RWPE1 (cell line): ENCODE results near the gene FAM20A.

Experiments used
- CTCF ChIA-PET: fragments of 350-600 bp; sonication (Branson Sonifier 250); formaldehyde crosslinking; extraction: SDS; loops from one replicate; lab custom pipeline; 2021; lab: Yijun Ruan, JAX
- POLR2A ChIA-PET: fragments of 400-600 bp; formaldehyde crosslinking; extraction: SDS; loops from one replicate; lab custom pipeline; 2020; ENCODE audit warnings: antibody characterized with exemption; ENCODE audit not compliant: low non-redundant PET; lab: Yijun Ruan, JAX
- DNase-seq: peaks from one replicate; pipeline ENCODE4 v3.0.0; 2012; ENCODE audit warnings: low spot score
- H3K27ac ChIP-seq: fragments of 450-650 bp; 2 replicates; pipeline ENCODE4 v1.5.1; 2017
- TF ChIP-seq, protein P1 (sequence below): fragments of 450-650 bp; conservative IDR thresholded peaks from 2 replicates; pipeline ENCODE4 v1.5.1; 2017; ENCODE audit warnings: low read depth, mild to moderate bottlenecking

Gene FAM20A

GRCh38 chr17:68622423-68622822 is 21.3 kb upstream of the FAM20A start:
- no peak overlapping the region for H3K27ac ChIP-seq
- no peak for DNase-seq
- TF ChIP-seq, protein P1, sequence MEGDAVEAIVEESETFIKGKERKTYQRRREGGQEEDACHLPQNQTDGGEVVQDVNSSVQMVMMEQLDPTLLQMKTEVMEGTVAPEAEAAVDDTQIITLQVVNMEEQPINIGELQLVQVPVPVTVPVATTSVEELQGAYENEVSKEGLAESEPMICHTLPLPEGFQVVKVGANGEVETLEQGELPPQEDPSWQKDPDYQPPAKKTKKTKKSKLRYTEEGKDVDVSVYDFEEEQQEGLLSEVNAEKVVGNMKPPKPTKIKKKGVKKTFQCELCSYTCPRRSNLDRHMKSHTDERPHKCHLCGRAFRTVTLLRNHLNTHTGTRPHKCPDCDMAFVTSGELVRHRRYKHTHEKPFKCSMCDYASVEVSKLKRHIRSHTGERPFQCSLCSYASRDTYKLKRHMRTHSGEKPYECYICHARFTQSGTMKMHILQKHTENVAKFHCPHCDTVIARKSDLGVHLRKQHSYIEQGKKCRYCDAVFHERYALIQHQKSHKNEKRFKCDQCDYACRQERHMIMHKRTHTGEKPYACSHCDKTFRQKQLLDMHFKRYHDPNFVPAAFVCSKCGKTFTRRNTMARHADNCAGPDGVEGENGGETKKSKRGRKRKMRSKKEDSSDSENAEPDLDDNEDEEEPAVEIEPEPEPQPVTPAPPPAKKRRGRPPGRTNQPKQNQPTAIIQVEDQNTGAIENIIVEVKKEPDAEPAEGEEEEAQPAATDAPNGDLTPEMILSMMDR, result no peak
- ChIA-PET CTCF (no interaction called here), POLR2A (no interaction called here)

GRCh38 chr17:68621065-68621464 is 19.9 kb upstream of the FAM20A start:
- TF ChIP-seq, protein P1, result no peak
- ChIA-PET CTCF (no interaction called here), POLR2A (no interaction called here)
- H3K27ac ChIP-seq, result no peak overlapping the region
- no peak for DNase-seq

GRCh38 chr17:68616334-68616733 is 15.2 kb upstream of the FAM20A start:
- DNase-seq, result no peak
- TF ChIP-seq, protein P1, result no peak
- ChIA-PET CTCF (no interaction called here), POLR2A (no interaction called here)
- H3K27ac ChIP-seq, result no peak overlapping the region

DNA sequence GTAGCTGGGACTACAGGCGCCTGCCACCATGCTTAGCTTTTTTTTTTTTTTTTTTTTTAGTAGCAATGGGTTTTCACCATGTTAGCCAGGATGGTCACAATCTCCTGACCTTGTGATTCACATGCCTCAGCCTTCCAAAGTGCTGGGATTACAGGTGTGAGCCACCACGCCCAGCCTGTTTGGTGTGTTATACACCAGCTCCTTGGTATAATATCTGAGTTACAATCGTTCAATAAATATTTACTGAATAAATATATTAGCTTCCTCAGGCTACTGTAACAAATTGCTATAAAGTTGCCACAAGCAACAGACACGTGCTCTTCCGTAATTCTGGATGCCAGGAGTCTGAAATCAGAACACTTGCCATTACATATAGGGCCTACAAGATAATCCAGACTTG is 13.6 kb upstream of the FAM20A start:
- ChIA-PET CTCF (interaction anchor here (0.7 to 1.5 kb wide), 3 partner anchors 10 to 39 kb away, joined by 3 to 10 read pairs (median 7); no protein-coding TSS in a partner anchor), POLR2A (interaction anchor here (0.6 kb wide), 1 partner anchor 54 kb away, joined by 3 read pairs; no protein-coding TSS in a partner anchor)
- TF ChIP-seq, protein P1, result no peak

DNA sequence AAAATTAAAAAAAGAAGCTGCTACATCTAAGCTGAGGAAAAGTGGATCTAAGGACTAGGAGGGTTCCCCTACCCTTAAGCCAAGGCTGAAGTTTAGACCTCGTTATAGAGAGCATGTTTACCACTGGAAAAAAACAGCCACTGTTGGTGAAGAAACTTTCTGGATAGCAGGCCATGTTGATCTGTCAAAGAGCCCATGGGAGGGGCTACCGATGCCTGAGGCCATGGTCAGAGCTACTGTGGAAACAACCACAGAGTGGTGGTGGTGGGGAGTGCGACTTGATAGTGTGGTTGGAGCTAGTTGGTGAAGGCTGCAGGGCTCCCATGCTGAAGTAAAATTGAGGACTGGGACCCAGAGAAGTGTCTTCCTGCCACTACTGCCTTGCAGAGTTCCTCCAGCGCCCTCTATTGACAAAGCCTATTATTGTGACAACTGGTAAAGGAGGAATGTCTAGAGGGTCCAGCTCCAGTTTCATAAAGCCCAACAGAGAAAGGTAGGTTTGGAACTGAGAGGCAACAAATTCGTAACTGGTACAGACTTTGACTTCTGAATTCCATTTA is 12.7 kb upstream of the FAM20A start:
- TF ChIP-seq, protein P1, result peak; percentile 64
- ChIA-PET CTCF (interaction anchor here (0.7 to 1.5 kb wide), 5 partner anchors 11 to 51 kb away, joined by 3 to 10 read pairs (median 7); no protein-coding TSS in a partner anchor), POLR2A (interaction anchor here (0.5 to 0.6 kb wide), 2 partner anchors 53 to 55 kb away, joined by 3 to 7 read pairs; no protein-coding TSS in a partner anchor)
- no peak overlapping the region for H3K27ac ChIP-seq
- DNase-seq, result no peak

More for the DNA sequence above, 13.6 kb upstream of the FAM20A start:
- DNase-seq, result no peak
- H3K27ac ChIP-seq, result no peak overlapping the region

GRCh38 chr17:68612923-68613292 is 11.7 kb upstream of the FAM20A start:
- CTCF ChIA-PET, result interaction anchor here (0.7 kb wide), 1 partner anchor 50 kb away, joined by 9 read pairs; no protein-coding TSS in a partner anchor
- H3K27ac ChIP-seq, result no peak overlapping the region
- TF ChIP-seq, protein P1, result no peak
- DNase-seq, result no peak
- POLR2A ChIA-PET, result no interaction called here
